Measurements from ENCODE around the gene FOXJ3.

DNA sequence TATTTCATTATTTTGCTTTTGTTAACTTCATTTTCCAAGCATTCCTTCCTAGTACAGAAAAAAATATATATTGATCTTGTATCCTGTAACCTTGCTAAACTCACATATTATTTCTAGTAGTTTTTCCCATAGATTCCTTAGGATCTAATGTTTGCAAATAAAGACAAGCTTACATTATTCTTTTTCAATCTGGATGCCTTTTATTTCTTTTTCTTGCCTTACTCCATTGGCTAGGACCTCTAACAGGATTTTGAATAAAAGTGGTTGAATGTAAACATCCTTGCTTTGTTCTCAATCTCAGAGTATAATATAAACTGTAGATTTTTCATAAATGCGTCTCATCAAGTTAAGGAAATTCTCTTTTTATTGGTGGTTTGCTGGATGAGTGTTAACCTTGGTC, 96.0 kb downstream of the FOXJ3 start:
- TF ChIP-seq, protein P1, sequence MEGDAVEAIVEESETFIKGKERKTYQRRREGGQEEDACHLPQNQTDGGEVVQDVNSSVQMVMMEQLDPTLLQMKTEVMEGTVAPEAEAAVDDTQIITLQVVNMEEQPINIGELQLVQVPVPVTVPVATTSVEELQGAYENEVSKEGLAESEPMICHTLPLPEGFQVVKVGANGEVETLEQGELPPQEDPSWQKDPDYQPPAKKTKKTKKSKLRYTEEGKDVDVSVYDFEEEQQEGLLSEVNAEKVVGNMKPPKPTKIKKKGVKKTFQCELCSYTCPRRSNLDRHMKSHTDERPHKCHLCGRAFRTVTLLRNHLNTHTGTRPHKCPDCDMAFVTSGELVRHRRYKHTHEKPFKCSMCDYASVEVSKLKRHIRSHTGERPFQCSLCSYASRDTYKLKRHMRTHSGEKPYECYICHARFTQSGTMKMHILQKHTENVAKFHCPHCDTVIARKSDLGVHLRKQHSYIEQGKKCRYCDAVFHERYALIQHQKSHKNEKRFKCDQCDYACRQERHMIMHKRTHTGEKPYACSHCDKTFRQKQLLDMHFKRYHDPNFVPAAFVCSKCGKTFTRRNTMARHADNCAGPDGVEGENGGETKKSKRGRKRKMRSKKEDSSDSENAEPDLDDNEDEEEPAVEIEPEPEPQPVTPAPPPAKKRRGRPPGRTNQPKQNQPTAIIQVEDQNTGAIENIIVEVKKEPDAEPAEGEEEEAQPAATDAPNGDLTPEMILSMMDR (IDR thresholded peaks at IDR 0.05): no peak
- TF ChIP-seq POLR2A (IDR thresholded peaks at IDR 0.05) (no peak), POLR2AphosphoS5 (IDR thresholded peaks at IDR 0.05) (no peak), EP300 (IDR thresholded peaks at IDR 0.05) (no peak)

Data from sigmoid colon (tissue), 4 donors.